Measurements from ENCODE around the gene NDUFAF2.

The NDUFAF2 gene

GRCh38 chr5:61119066-61119465 is 174.1 kb downstream of the NDUFAF2 start:
- DNase-seq (ENCODE audit: low read depth in 2 of 2) = no peak

DNA sequence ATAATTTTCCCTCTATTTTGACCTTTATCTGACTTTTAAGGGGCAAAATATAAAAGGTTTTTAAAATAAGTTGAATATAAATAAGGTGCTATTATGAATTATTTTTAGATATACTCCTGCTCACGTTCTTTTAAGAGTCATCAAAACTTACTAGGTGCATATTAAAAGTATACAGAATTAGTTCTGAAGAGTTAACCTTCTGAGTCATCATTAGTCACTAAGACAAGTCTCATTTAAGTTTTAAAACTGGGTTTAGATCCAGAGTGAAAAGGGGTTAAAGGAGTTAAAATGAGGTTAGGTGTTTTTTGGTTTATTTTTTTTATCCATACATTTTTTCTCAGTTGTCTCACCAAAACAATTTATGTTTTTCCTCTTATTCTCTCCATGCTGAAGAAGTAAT is 175.5 kb downstream of the NDUFAF2 start:
- no peak for DNase-seq (ENCODE audit: low read depth in 2 of 2)

DNA sequence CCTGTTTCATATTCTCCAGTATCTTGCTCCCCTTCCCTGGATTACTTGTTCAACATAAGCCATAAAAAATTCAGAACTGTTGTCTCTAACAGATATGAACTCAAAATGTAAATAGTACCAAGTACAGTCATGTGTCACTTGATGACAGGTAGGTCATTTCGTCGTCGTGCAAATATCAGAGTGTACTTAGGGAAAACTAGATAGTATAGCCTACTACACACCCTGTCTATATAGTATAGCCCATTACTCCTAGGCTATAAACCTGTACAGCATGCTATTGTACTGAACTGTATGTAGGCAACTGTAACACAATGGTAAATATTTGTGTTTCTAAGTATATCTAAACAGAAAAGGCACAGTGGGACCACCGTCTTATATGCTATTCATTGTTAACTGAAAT is 178.1 kb downstream of the NDUFAF2 start:
- DNase-seq (ENCODE audit: low read depth in 2 of 2) = no peak

DNA sequence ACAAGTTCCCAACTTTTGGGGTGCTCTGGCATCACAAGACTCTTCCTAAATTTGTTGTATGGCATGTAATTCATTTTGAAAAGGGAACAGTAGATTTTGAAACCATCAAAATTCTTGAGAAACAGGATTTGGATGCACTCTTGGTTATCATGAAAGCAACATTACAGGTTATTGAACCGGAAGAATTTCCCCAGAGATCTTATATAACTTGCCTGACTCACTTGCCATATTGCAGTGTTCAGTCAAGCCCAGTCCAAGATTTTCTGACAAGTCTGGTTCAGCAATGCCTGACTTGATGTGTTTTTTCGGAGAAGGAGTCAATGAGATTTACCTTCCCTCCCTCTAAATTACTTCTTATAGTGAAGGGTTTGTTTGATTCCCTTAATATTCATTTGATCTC is 185.3 kb downstream of the NDUFAF2 start:
- no peak for DNase-seq (ENCODE audit: low read depth in 2 of 2)

GRCh38 chr5:61132559-61132958 is 187.6 kb downstream of the NDUFAF2 start:
- DNase-seq (ENCODE audit: low read depth in 2 of 2) = peak; percentile 28 to 32

DNA sequence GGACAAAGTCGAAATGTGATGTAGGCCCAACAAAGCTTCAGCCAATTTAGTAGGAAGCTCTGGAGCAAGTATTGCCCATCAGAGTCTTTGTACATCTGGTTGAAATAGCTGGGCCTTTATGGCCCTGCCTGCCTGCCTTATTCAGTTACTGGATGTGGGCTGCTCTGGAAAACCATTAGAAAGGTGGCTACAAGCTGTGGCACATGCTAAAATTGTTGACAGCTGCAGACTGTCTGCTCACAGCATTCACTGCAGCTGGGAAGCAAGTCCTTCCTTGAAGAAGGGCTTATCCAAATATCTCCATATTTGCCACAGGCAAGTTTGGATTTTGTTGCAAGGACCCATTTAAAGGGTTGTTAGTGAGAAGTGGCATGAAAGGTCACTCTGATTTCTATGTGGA is 192.8 kb downstream of the NDUFAF2 start:
- no peak for DNase-seq (ENCODE audit: low read depth in 2 of 2)

DNA sequence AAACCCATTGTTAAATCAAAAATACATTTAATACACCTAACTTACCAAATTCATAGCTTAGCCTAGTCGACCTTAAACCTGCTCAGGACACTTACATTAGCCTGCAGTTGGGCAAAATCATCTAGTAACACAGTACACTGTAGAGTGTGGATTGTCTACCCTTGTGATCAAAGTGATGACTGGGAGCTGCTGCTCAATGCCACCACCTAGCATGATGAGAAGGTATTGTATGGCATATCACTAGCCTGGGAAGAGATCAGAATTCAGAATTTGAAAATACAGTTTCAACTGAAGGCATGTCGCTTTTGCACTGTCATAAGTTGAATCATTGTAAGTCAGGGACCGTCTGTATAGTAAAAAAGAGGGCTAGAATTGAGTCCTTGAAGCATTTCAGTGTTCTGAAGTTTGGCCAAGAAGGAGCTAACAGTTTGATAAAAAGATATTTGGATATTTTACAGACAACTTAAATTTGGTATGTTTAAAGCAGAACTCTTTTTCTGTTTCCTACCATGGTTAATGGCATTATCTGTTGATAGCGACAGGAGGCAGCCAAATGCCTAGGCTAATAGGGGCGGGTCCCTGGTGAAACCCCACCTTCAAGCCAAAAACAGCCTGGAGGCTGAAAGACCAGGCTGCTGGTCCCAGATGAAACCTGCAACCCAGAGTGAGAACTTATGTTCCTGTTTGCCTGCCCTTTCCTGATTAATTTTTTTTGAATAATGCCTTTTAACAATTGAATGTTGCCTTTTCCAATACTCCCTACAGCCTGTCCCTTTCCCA is 194.3 kb downstream of the NDUFAF2 start:
- no peak for DNase-seq (ENCODE audit: low read depth in 2 of 2)

DNA sequence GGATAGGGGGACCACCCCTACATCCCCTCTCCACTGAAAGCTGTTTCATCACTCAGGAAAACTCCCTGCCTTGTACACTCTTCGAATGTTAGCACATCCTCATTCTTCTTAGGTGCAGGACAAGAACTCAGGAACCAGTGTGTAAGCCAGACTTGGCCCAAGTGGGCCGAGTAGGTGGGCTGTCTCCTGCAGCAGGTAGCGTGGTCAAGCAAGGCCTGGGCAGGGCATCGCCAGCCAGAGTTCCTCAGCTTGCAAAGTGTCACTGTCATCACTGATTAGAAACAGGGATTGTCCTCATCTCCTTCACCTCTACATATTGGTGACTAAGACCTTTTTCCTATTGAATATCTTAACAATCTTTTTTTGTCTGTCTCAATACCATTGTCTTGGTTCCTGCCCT is 194.9 kb downstream of the NDUFAF2 start:
- no peak for DNase-seq (ENCODE audit: low read depth in 2 of 2)

DNA sequence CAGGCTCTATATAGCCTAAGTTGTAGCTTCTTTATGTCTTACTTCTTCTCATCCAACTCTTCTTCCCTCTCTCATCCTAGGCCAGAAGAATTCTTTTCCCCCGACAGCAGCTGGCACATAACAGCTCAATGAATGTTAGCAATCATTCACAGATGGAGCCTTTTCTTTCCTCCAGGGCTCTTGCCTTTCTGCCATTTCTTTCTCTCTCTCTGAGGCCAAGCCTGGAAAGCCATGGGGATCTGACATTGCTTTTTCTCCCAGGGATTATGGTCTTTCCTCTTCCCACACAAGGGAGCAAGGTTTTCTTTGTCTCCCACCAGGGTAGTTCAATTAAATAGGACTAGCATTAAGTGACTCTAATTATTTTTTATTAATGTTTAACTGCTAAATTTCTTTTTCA is 196.8 kb downstream of the NDUFAF2 start:
- DNase-seq (ENCODE audit: low read depth in 2 of 2) = no peak

- no peak for DNase-seq (ENCODE audit: low read depth in 2 of 2)
These were observed 197.4 kb downstream of the NDUFAF2 start for GRCh38 chr5:61142391-61142790.

DNA sequence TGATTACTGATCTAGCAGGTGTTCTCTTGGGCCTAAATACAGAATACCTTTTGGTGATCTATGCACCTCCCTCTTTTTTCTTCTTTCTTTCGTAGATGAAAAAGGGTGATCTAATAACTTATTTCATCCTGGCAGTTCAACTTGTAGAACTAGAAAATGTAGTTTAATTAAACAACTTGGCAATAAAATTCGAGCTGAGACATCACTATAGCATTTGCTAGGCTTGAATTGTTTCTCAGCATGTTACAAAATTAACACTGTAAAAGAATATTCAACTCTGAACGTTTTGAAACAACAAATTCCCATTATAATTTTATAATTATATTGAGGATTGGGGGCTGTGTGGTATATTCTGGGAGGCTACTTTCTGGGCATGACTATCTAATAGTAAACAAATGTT is 197.8 kb downstream of the NDUFAF2 start:
- DNase-seq (ENCODE audit: low read depth in 2 of 2) = no peak

- DNase-seq (ENCODE audit: low read depth in 2 of 2) = no peak
These were observed 203.5 kb downstream of the NDUFAF2 start for GRCh38 chr5:61148515-61148914.

DNA sequence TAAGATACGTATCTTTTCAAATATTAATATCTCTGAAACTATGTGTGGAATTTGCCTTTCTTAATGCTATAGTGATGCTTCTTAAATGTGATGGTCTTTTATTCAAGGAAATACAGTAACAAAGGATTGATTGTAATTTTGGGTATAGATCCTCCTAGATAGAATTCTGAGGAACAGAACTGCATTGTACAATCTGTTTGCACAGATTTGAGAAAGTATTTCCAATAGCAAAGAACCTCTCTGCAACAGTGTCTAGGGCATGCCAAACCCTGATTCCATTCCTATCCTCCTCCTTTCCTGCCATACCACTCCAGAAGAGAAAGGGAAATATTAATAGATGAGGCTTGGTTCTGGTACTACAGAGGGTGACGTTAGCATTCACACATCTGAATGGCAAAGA is 206.9 kb downstream of the NDUFAF2 start:
- DNase-seq (ENCODE audit: low read depth in 2 of 2) = no peak

DNA sequence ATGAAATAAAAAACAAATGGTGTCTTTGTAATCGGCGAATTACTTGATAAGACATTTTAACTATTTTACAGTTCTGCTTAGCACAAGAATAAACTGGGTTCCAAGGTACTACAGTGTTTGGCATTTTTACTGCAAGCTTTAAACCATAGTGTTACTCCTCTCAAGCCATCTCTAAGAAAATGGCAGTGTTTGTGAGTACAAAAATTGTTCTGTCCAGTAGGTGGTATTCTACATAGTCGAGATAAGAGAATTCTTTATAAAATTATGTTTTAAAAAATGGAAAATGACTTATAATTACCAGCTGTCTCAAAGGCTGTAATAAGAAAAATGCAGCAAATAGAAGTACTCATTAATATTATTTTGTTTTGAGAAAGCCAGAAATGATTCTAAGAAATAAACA is 214.1 kb downstream of the NDUFAF2 start:
- no peak for DNase-seq (ENCODE audit: low read depth in 2 of 2)

GRCh38 chr5:61159836-61160235 is 214.8 kb downstream of the NDUFAF2 start:
- no peak for DNase-seq (ENCODE audit: low read depth in 2 of 2)

DNA sequence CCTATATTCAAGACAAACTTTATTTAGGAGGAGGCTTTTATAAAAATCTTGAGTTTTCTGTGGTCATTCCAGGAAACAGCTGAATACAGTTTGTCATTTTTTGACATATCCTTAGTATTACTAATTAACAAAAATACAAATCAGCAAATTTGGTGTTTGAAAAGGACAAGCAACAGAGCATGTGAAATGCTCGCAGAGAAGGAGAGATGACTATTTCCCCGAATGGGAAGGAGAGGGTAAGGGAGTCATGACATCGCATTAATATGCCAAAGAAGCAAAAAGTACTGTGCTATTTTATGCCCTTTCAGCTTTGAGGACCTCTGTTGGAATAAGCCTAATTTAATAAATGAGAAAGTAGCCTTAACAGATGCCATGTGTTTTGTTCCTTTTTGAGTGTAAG is 215.5 kb downstream of the NDUFAF2 start:
- no peak for DNase-seq (ENCODE audit: low read depth in 2 of 2)

DNA sequence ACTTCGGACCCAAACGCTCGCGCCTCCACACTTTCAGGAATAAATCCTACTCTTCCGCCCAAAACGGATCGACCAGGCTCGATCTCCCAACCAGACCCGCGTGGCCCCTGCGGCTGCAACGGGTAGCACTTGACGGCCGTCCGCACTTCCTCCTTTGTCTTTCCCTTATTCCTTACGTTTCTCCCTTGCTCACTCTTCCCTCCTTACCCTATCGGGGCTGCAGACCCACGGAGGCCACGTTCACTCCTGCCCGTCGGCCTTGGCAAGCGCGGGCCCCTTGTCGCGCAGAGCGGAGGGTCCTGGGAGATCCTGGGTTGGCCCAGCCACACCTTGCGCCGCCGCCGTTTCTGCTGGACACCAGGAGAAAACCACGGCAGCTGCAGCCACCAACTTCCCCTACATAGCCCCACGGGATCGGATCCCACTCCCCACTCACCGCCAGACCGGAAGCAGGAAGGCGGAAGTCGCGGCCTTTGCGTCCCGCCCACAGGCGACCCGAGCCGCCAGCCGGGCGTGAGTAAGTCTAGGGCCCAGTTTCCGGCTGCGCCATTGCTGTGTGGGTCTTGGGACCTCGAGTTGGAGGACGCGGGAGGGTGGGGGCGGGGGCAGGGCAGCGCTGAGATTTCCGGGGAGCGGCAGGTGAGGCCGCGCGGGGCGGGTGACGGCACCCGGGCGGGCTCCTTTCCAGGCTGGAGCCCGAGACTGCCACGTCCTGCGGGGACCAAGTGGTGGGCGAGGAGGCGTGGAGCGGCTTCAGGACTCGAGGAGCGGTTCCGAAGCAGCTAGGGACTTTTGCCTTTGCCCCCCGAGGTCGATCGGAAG is 217.2 kb downstream of the NDUFAF2 start, which contains the start of gene SMIM15:
SMIM15 (minus strand) TSS at position 459 of the 822 bp plus-strand sequence. CDS start 2,297 bp downstream, outside the sequence.
- peak; percentile 52 to 57 for DNase-seq (ENCODE audit: low read depth in 2 of 2)

DNA sequence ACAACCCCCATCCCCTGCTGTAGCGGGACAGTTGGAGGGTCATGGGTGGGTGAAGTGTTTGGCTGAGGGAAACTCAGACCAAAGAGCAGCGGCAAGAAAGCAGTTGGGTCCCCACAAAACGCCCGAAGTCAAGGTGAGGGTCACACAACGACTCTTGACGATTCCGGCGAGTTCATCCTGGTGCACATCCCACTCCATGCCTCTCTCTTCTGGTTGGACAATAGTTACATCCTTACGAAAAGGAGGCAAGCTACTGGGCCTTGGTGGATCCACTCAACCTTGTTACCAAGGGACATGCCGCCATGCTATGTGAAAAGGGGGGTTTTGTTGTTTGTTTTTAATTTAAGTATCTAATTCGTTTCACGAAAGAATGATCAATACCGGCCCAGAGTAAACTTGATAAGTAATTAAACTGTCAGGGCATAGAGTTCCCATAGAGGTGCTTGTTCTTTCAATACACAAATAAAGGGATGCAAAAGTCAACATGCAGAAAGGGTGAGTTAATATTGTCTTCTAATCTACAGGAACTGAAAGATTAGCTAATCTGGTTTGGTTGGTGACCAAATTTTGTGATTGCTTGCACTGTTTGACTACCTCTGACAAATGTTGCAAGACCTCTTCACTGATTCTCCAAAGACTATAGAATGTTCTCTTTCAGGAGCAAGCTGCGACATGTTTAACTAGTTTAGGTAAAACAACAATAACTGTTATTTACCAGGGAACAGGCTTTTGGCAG is 218.0 kb downstream of the NDUFAF2 start:
- no peak for DNase-seq (ENCODE audit: low read depth in 2 of 2)

DNA sequence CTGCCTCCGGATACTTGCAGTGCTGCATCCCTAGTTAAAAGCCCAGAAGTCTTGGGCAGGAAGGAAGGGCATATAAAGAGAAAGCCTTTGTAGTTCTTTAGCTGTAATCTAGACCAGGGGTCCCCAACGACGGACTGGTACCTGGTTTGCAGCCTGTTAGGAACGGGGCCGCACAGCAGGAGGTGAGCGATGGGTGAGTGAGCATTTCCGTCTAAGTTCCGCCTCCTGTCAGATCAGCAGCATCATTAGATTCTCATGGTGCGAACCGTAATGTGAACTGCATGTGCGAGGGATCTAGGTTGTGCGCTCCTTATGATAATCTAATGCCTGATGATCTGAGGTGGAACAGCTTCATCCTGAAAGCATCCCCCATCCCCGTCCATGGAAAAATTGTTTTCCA is 218.9 kb downstream of the NDUFAF2 start:
- no peak for DNase-seq (ENCODE audit: low read depth in 2 of 2)

GRCh38 chr5:61167382-61167781 is 222.4 kb downstream of the NDUFAF2 start:
- peak in 1 of 2 experiments; percentile 15 for DNase-seq (ENCODE audit: low read depth in 2 of 2)

DNA sequence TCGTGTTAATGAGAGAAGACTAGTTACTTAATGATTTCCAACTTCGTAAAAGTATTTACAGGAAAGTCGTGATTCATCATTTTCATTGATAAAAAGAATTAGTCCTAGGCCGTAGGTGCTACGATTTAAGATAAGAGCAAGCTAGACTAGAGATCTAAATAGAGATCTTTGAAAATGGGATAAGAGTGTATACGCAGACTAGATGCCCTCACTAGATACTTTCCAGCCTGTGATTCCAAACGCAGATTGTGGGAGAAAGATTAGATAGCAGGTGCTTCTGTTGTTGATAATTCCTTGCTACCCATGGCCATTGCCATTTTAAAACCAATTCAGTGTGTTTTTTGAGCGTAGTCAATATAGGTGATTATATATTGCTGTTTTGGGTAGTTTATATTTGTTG is 223.9 kb downstream of the NDUFAF2 start:
- DNase-seq (ENCODE audit: low read depth in 2 of 2) = no peak

DNA sequence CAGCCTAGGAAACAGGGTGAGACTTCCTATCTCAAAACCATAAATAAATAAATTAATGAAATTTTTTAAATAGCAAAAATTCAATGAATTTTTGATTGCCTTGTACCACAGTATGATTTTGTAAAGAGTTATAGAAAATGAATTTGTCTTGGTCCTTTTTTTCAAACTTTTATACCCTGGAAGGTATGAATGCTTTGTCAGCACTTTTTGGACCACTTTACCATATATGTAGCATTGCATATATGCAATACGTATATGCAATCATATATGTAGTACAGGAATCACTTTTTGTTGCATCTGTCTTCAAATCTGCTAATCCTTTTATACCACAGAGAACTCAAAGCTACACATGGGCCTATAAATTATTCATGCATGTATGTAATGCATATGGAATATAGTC is 226.5 kb downstream of the NDUFAF2 start:
- DNase-seq (ENCODE audit: low read depth in 2 of 2) = no peak
